ENCODE results near the gene LHPP.

LHPP gene

GRCh38 chr10:124661660-124662180 lies 200.1 kb downstream of the LHPP start:
- DNase-seq (ENCODE audit: low read depth in 1 of 2, low spot score in 1 of 2): no peak
- in situ Hi-C loops (cut with HindIII; ENCODE audit: low pct_unique_long_range_greater_than_20kb, low sequenced_read_pairs): no loop called here
- TF ChIP-seq JUND (IDR thresholded peaks at IDR 0.05; ENCODE audit: low read depth): no peak

- DNase-seq (ENCODE audit: low read depth in 1 of 2, low spot score in 1 of 2): no peak
- no peak for TF ChIP-seq JUND (IDR thresholded peaks at IDR 0.05; ENCODE audit: low read depth)
- in situ Hi-C loops (cut with HindIII; ENCODE audit: low pct_unique_long_range_greater_than_20kb, low sequenced_read_pairs): no loop called here
These were observed 201.6 kb downstream of the LHPP start for GRCh38 chr10:124663228-124663627.

Measured in T47D (cell line).